Astrocyte (in vitro differentiated cells and primary cell): ENCODE results near the gene ZGPAT. TPM values are rescaled to one million over a fixed set of nuclear protein-coding genes. Genes with fewer than 3 reads are reported as not detected.

ENCODE experiments used
- DNase-seq: peaks from one replicate; pipeline ENCODE4 v3.0.0-alpha.2; 2010; ENCODE audit warnings: low read depth
- FAIRE-seq: peaks from 2 replicates; lab custom pipeline; 2011; peaks lifted over from hg19 to GRCh38; lab: Jason Lieb, UNC
- H2AFZ ChIP-seq: 2 replicates; pipeline ENCODE4 v1.6.0; 2012; ENCODE audit warnings: low read depth, low read length, inconsistent platforms
- H3K27ac ChIP-seq: 2 replicates; pipeline ENCODE4 v1.5.1; 2011; ENCODE audit warnings: low read depth, low read length, inconsistent platforms
- H3K27me3 ChIP-seq: 2 replicates; pipeline ENCODE4 v1.6.0; 2011; ENCODE audit warnings: low read length, inconsistent platforms; ENCODE audit not compliant: insufficient read depth
- H3K36me3 ChIP-seq: 2 replicates; pipeline ENCODE4 v1.5.1; 2011; ENCODE audit warnings: low read length, inconsistent platforms; ENCODE audit not compliant: insufficient read depth
- H3K4me1 ChIP-seq: 2 replicates; pipeline ENCODE4 v1.5.1; 2011; ENCODE audit warnings: low read length, inconsistent platforms; ENCODE audit not compliant: insufficient read depth
- H3K4me2 ChIP-seq: 2 replicates; pipeline ENCODE4 v1.6.0; 2012; ENCODE audit warnings: low read length, inconsistent platforms
- H3K4me3 ChIP-seq: 2 replicates; pipeline ENCODE4 v1.5.1; 2011; ENCODE audit warnings: low read depth, mild to moderate bottlenecking, low read length, inconsistent platforms; ENCODE audit not compliant: insufficient read depth
- H3K79me2 ChIP-seq: 2 replicates; pipeline ENCODE4 v1.6.0; 2012; ENCODE audit warnings: mild to moderate bottlenecking, low read length, inconsistent platforms; ENCODE audit not compliant: insufficient read depth
- H3K9ac ChIP-seq: 2 replicates; pipeline ENCODE4 v1.6.0; 2012; ENCODE audit warnings: mild to moderate bottlenecking, low read length, inconsistent platforms
- H3K9me3 ChIP-seq: 2 replicates; pipeline ENCODE4 v1.5.1; 2012; ENCODE audit warnings: low read depth, mild to moderate bottlenecking, low read length, inconsistent platforms; ENCODE audit not compliant: insufficient read depth
- H4K20me1 ChIP-seq: 2 replicates; pipeline ENCODE4 v1.6.0; 2012; ENCODE audit warnings: low read length, inconsistent platforms; ENCODE audit not compliant: insufficient read depth
- H3K27ac Mint-ChIP-seq: one replicate; pipeline ENCODE4 v1.8.0; 2021; ENCODE audit warnings: mild to moderate bottlenecking, mixed read lengths; ENCODE audit not compliant: unreplicated experiment
- H3K27me3 Mint-ChIP-seq: one replicate; pipeline ENCODE4 v1.8.0; 2021; ENCODE audit warnings: low read depth, mixed read lengths; ENCODE audit not compliant: unreplicated experiment
- H3K36me3 Mint-ChIP-seq: one replicate; pipeline ENCODE4 v1.8.0; 2021; ENCODE audit warnings: low read depth, mixed read lengths; ENCODE audit not compliant: unreplicated experiment
- H3K4me1 Mint-ChIP-seq: one replicate; pipeline ENCODE4 v1.8.0; 2021; ENCODE audit warnings: low read depth, mixed read lengths; ENCODE audit not compliant: unreplicated experiment
- H3K4me3 Mint-ChIP-seq: one replicate; pipeline ENCODE4 v1.8.0; 2021; ENCODE audit warnings: mild to moderate bottlenecking, moderate library complexity, mixed read lengths; ENCODE audit not compliant: unreplicated experiment
- H3K9me3 Mint-ChIP-seq: one replicate; pipeline ENCODE4 v1.8.0; 2021; ENCODE audit warnings: mild to moderate bottlenecking, mixed read lengths; ENCODE audit not compliant: unreplicated experiment
- CTCF ChIP-seq: IDR thresholded peaks from 2 replicates; pipeline ENCODE4 v1.5.1; 2011; ENCODE audit warnings: low read depth, mild to moderate bottlenecking, inconsistent platforms, low read length, moderate library complexity; ENCODE audit not compliant: insufficient read depth
- EZH2 ChIP-seq: IDR thresholded peaks from 2 replicates; pipeline ENCODE4 v1.6.1; 2012; ENCODE audit warnings: mild to moderate bottlenecking, low read length, inconsistent platforms; ENCODE audit not compliant: insufficient read depth
- total RNA-seq: library from RNA; stranded (reverse); gene quantifications from 2 replicates; pipeline ENCODE4 v1.2.1, GENCODE V29; 2021

Gene ZGPAT
- total RNA-seq, 1 donor from 2014 or later: 24.8 TPM

GRCh38 chr20:63744574-63745423 lies 37.0 kb downstream of the ZGPAT start:
- peak overlapping the region; percentile 58 for H3K27ac Mint-ChIP-seq
- H3K27me3 ChIP-seq: no peaks in the 10 kb centered on the region

GRCh38 chr20:63745424-63745805 lies 37.6 kb downstream of the ZGPAT start:
- Histone ChIP-seq H3K4me3 (no peak overlapping the region), H3K27me3 (no peaks in the 10 kb centered on the region), H2AFZ (no peak overlapping the region), H3K4me1 (peaks cover 15% of the 10 kb centered on the region), H3K4me2 (no peak overlapping the region), H3K27ac (no peak overlapping the region), H3K36me3 (no peaks in the 10 kb centered on the region), H3K79me2 (peaks cover 8% of the 10 kb centered on the region), H3K9me3 (no peaks in the 10 kb centered on the region), H4K20me1 (peaks cover 21% of the 10 kb centered on the region), H3K9ac (no peak overlapping the region)
- Mint-ChIP-seq H3K27me3 (no peaks in the 10 kb centered on the region), H3K27ac (no peak overlapping the region), H3K9me3 (no peaks in the 10 kb centered on the region), H3K4me1 (no peaks in the 10 kb centered on the region), H3K36me3 (peaks cover 6% of the 10 kb centered on the region), H3K4me3 (no peak overlapping the region)
- TF ChIP-seq CTCF: no peak
- no peak for TF ChIP-seq EZH2
- no peak for DNase-seq
- no peak for FAIRE-seq

More at GRCh38 chr20:63744574-63745423, 37.0 kb downstream of the ZGPAT start:
- H3K4me3 Mint-ChIP-seq: no peak overlapping the region
- Histone ChIP-seq H3K9ac (no peak overlapping the region), H3K79me2 (peaks cover 8% of the 10 kb centered on the region), H2AFZ (no peak overlapping the region), H3K4me1 (peaks cover 15% of the 10 kb centered on the region), H3K36me3 (no peaks in the 10 kb centered on the region), H3K27ac (no peak overlapping the region), H3K4me3 (no peak overlapping the region), H4K20me1 (peaks cover 21% of the 10 kb centered on the region), H3K4me2 (no peak overlapping the region), H3K9me3 (no peaks in the 10 kb centered on the region)
- FAIRE-seq: no peak
- H3K36me3 Mint-ChIP-seq: peaks cover 6% of the 10 kb centered on the region
- TF ChIP-seq CTCF (no peak), EZH2 (no peak)
- no peaks in the 10 kb centered on the region for H3K4me1 Mint-ChIP-seq
- no peak for DNase-seq
- no peaks in the 10 kb centered on the region for H3K27me3 Mint-ChIP-seq
- no peaks in the 10 kb centered on the region for H3K9me3 Mint-ChIP-seq
